K562 (cell line): ENCODE data around the gene NDUFA6.

Experiments
- EP300 ChIP-seq: IDR thresholded peaks from 2 replicates; pipeline ENCODE4 v1.6.1; 2012; ENCODE audit warnings: low read length, improper control_type of control experiment
- NR2C2 ChIP-seq, 2 experiments: fragments of 200-800 bp in 1 of 2; sonication (Bioruptor generic) in 1 of 2; sonication (generic) in 1 of 2; formaldehyde crosslinking in 1 of 2; IDR thresholded peaks; 2 replicates each; pipeline versions ENCODE4 v1.6.1 to v1.8.0; 2016 to 2022; ENCODE audit warnings: mild to moderate bottlenecking in 1 of 2, missing compliant biosample characterization in 1 of 2, missing genetic modification characterization in 1 of 2, missing genetic modification reagents in 1 of 2
- RBBP5 ChIP-seq: fragments of 200-600 bp; sonication (generic); IDR thresholded peaks from 2 replicates; pipeline ENCODE4 v1.6.1; 2012; ENCODE audit warnings: borderline replicate concordance, mild to moderate bottlenecking, low read length, control low read depth, inconsistent platforms; ENCODE audit not compliant: insufficient read depth, poor library complexity, severe bottlenecking
- SMAD1 ChIP-seq: fragments of 150-350 bp; IDR thresholded peaks from 2 replicates; pipeline ENCODE4 v1.6.1; 2014; ENCODE audit warnings: low read length, low read depth; ENCODE audit not compliant: partially characterized antibody
- TRIM24 ChIP-seq, 2 experiments: fragments of 450-650 bp; IDR thresholded peaks; 2 replicates each; pipeline ENCODE4 v1.6.1; 2016
- ZNF140 ChIP-seq: fragments of 250-450 bp; sonication (Bioruptor Pico); IDR thresholded peaks from 2 replicates; pipeline ENCODE4 v1.8.0; 2021; ENCODE audit warnings: moderate library complexity, mild to moderate bottlenecking, inconsistent platforms
- ZNF263 ChIP-seq: sonication (generic); formaldehyde crosslinking; IDR thresholded peaks from 2 replicates; pipeline ENCODE4 v1.8.0; 2022; ENCODE audit warnings: mild to moderate bottlenecking, missing genetic modification reagents, borderline replicate concordance
- TF ChIP-seq, protein P1 (sequence below), 3 experiments: IDR thresholded peaks in 2 of 3; conservative IDR thresholded peaks in 1 of 3; 2 replicates each; pipeline ENCODE4 v1.5.1; 2011 to 2012; ENCODE audit warnings: low read length in 3 of 3, mild to moderate bottlenecking in 3 of 3, control low read depth in 2 of 3, improper control_type of control experiment in 1 of 3, inconsistent platforms in 1 of 3, low read depth in 1 of 3, mixed read lengths in 1 of 3, moderate library complexity in 1 of 3; ENCODE audit not compliant: insufficient read depth in 2 of 3
- TF ChIP-seq, protein P2 (sequence below), 2 experiments: fragments of 450-650 bp; formaldehyde crosslinking in 1 of 2; IDR thresholded peaks; 2 replicates each; pipeline versions ENCODE4 v1.4.0 to v1.6.1; 2014 to 2020; ENCODE audit warnings: mild to moderate bottlenecking in 2 of 2, borderline replicate concordance in 1 of 2, low read depth in 1 of 2

DNA sequence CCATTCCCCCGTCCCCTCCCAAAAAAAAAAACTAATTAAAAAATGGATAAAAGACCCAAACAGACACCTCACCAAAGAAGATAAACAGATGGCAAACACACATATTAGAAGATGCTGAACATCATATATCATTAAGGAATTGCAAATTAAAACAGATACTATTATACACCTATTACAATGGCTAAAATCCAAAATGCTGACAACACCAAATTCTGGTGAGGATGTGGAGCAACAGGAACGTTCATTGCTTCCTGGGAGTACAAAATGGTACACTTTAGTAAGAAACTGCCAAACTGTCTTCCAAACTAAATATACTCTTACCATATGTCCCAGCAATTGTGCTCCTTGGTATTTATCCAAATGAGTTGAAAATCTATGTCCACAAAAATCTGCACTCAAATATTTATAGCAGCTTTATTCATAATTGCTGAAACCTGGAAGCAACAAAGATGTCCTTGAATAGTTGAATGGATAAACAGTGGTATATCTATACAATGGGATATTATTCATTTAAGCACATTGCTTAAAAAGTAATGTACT, 39.9 kb downstream of the NDUFA6 start:
- TF ChIP-seq NR2C2 (CRISPR knock-in tag; IDR thresholded peaks at IDR 0.05) (no peak), NR2C2 (tag; IDR thresholded peaks at IDR 0.05) (no peak), EP300 (no peak), TRIM24 (IDR thresholded peaks at IDR 0.05) (no peak), ZNF140 (CRISPR knock-in tag) (no peak), RBBP5 (no peak), ZNF263 (CRISPR knock-in tag) (no peak), SMAD1 (no peak)
- TF ChIP-seq, protein P1, sequence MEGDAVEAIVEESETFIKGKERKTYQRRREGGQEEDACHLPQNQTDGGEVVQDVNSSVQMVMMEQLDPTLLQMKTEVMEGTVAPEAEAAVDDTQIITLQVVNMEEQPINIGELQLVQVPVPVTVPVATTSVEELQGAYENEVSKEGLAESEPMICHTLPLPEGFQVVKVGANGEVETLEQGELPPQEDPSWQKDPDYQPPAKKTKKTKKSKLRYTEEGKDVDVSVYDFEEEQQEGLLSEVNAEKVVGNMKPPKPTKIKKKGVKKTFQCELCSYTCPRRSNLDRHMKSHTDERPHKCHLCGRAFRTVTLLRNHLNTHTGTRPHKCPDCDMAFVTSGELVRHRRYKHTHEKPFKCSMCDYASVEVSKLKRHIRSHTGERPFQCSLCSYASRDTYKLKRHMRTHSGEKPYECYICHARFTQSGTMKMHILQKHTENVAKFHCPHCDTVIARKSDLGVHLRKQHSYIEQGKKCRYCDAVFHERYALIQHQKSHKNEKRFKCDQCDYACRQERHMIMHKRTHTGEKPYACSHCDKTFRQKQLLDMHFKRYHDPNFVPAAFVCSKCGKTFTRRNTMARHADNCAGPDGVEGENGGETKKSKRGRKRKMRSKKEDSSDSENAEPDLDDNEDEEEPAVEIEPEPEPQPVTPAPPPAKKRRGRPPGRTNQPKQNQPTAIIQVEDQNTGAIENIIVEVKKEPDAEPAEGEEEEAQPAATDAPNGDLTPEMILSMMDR (IDR thresholded peaks at IDR 0.05 in 2 of 3, conservative IDR thresholded peaks at IDR 0.05 in 1 of 3; ENCODE audit: insufficient read depth in 2 of 3, low read depth in 1 of 3, low read length in 3 of 3) = no peak
- TF ChIP-seq, protein P2, sequence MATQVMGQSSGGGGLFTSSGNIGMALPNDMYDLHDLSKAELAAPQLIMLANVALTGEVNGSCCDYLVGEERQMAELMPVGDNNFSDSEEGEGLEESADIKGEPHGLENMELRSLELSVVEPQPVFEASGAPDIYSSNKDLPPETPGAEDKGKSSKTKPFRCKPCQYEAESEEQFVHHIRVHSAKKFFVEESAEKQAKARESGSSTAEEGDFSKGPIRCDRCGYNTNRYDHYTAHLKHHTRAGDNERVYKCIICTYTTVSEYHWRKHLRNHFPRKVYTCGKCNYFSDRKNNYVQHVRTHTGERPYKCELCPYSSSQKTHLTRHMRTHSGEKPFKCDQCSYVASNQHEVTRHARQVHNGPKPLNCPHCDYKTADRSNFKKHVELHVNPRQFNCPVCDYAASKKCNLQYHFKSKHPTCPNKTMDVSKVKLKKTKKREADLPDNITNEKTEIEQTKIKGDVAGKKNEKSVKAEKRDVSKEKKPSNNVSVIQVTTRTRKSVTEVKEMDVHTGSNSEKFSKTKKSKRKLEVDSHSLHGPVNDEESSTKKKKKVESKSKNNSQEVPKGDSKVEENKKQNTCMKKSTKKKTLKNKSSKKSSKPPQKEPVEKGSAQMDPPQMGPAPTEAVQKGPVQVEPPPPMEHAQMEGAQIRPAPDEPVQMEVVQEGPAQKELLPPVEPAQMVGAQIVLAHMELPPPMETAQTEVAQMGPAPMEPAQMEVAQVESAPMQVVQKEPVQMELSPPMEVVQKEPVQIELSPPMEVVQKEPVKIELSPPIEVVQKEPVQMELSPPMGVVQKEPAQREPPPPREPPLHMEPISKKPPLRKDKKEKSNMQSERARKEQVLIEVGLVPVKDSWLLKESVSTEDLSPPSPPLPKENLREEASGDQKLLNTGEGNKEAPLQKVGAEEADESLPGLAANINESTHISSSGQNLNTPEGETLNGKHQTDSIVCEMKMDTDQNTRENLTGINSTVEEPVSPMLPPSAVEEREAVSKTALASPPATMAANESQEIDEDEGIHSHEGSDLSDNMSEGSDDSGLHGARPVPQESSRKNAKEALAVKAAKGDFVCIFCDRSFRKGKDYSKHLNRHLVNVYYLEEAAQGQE (IDR thresholded peaks at IDR 0.05; ENCODE audit: borderline replicate concordance) = no peak
- TF ChIP-seq, protein P2 (CRISPR knock-in tag; IDR thresholded peaks at IDR 0.05; ENCODE audit: low read depth) = no peak
